ENCODE data around the gene ARSG. TPM values are rescaled to one million over a fixed set of nuclear protein-coding genes. Genes with fewer than 3 reads are reported as not detected.

The ARSG gene
- polyA plus RNA-seq, 1 experiment, result 1.9 TPM

DNA sequence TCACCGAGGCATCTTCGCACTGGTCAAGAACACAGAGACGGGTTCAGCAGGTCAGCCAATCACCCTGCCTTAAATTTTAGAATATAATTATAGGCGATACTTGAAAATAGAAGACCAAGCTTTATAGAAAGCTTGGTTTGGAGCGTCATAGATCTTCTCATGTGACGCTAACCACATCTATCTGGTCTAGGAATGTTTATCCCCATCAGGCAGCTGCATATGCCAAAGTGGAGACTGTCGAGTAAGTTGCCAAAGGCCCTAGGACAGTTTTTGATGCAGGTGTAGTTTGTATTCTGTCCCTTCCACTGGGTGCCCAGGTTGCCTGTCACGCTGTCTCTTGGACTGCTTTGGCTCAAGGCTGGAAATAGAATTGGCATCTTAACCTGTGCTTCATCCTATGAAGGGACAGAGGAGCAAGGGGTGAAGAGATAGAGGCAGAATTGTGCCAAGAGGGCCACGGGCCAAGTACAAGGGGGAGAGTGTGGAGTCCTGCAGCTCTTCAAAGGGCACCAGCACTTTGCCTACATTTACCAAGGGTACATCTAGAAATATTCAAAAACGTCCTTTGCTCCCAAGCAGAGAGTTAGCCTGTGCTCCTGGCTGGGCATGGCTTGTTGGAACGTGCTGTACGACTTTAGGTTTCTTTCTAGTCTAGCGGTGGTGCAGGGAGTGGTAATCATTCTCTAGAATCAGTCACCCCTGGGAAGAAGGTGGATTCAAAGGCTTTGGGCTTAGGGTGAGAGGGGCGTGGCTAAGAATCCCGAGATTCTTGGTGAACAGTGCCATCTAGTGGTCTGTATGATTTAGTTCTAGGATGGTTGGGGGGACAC, 171.3 kb downstream of the ARSG start:
- POLR2A ChIA-PET, result no interaction called here
- H3K9me3 ChIP-seq (ENCODE audit: control insufficient read depth, insufficient read depth, low read length), result no peaks in the 10 kb centered on the region
- no peak overlapping the region for H3K4me3 ChIP-seq (ENCODE audit: low read depth, low read length)
- no peak overlapping the region for H3K27ac ChIP-seq (ENCODE audit: low read depth, low read length)
- CTCF ChIA-PET, result interaction anchor here (0.5 to 4.5 kb wide), 14 partner anchors 9 to 785 kb away, joined by 3 to 19 read pairs (median 3); no protein-coding TSS in a partner anchor
- TF ChIP-seq CTCF (IDR thresholded peaks at IDR 0.05; ENCODE audit: low read depth, low read length), result peak; percentile 74
- peaks cover 17% of the 10 kb centered on the region for H3K27me3 ChIP-seq (ENCODE audit: control insufficient read depth, insufficient read depth, low read length)
- peak; percentile 65 for DNase-seq (ENCODE audit: low read depth, low spot score)

DNA sequence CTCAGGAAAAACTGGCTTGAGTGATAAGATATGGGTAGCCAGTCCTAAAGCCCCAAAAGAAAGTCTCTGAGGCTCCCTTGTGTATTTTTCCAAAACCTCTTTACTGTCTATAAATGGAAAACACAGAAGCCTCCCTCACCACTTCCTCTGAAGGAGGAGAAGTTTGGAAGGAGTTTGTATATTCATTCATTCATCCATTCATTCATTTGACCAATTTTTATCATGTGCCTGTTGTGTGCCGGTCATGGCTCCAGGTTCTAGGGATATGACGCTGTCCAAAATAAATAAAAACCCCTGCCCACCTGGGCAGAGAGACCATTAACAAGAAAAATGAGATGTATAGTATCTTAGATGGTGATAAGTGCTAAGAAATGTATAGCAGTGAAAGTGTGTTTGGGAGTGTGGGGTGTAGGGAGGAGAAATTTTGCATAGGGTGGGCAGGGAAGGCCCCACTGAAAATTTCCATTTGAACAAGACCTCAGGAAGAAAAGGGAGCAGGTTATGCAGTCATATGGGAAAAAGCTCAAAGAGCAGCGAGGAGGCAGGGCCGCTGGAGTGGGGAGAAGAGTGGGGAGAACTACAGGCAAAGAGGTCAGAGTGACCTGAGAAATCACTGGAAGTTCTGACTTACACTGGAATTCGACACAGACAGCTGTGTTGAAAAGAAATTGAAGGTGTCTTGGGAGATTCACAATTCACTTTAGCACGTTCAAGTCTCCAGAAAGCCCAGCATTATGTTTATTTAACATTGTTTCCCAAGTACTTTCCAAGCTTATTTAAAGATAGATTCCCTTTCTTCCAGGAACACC, 172.1 kb downstream of the ARSG start:
- DNase-seq (ENCODE audit: low read depth, low spot score), result no peak
- no peak for TF ChIP-seq CTCF (IDR thresholded peaks at IDR 0.05; ENCODE audit: low read depth, low read length)
- ChIA-PET CTCF (interaction anchor here (0.8 to 1.2 kb wide), 7 partner anchors 53 to 297 kb away, joined by 3 to 5 read pairs (median 4); no protein-coding TSS in a partner anchor), POLR2A (no interaction called here)
- no peak overlapping the region for H3K27ac ChIP-seq (ENCODE audit: low read depth, low read length)
- no peak overlapping the region for H3K4me3 ChIP-seq (ENCODE audit: low read depth, low read length)
- no peaks in the 10 kb centered on the region for H3K9me3 ChIP-seq (ENCODE audit: control insufficient read depth, insufficient read depth, low read length)
- H3K27me3 ChIP-seq (ENCODE audit: control insufficient read depth, insufficient read depth, low read length), result peaks cover 15% of the 10 kb centered on the region

- CTCF ChIA-PET, result interaction anchor here (1.0 to 1.9 kb wide), 4 partner anchors 28 to 296 kb away, joined by 3 to 7 read pairs (median 4); no protein-coding TSS in a partner anchor
- H3K27me3 ChIP-seq (ENCODE audit: control insufficient read depth, insufficient read depth, low read length), result peaks cover 3% of the 10 kb centered on the region
- H3K4me3 ChIP-seq (ENCODE audit: low read depth, low read length), result no peak overlapping the region
- DNase-seq (ENCODE audit: low read depth, low spot score), result no peak
- no peaks in the 10 kb centered on the region for H3K9me3 ChIP-seq (ENCODE audit: control insufficient read depth, insufficient read depth, low read length)
- TF ChIP-seq CTCF (IDR thresholded peaks at IDR 0.05; ENCODE audit: low read depth, low read length), result no peak
- POLR2A ChIA-PET, result no interaction called here
- no peak overlapping the region for H3K27ac ChIP-seq (ENCODE audit: low read depth, low read length)
These were observed 177.0 kb downstream of the ARSG start for GRCh38 chr17:68468334-68468733.

GRCh38 chr17:68468788-68469187, 177.5 kb downstream of the ARSG start:
- ChIA-PET CTCF (interaction anchor here (1.0 to 1.9 kb wide), 4 partner anchors 28 to 296 kb away, joined by 3 to 7 read pairs (median 4); no protein-coding TSS in a partner anchor), POLR2A (no interaction called here)
- no peak for DNase-seq (ENCODE audit: low read depth, low spot score)
- Histone ChIP-seq H3K27me3 (ENCODE audit: control insufficient read depth, insufficient read depth, low read length) (peaks cover 3% of the 10 kb centered on the region), H3K9me3 (ENCODE audit: control insufficient read depth, insufficient read depth, low read length) (no peaks in the 10 kb centered on the region), H3K27ac (ENCODE audit: low read depth, low read length) (no peak overlapping the region), H3K4me3 (ENCODE audit: low read depth, low read length) (no peak overlapping the region)
- no peak for TF ChIP-seq CTCF (IDR thresholded peaks at IDR 0.05; ENCODE audit: low read depth, low read length)

Small RNA genes within 50 kb of the gene (small RNA-seq; reads per million reads assigned to genes)
- gene MIR635 (ENCODE audit: insufficient read length, low read depth), result not detected

Other genes starting within 250 kb of the ARSG start
- 89.8 and 112 TPM in 2 replicates for gene AMZ2, start 43.5 kb upstream of the ARSG start, polyA plus RNA-seq (2011; rRNA removed)
- 1.2 TPM in 2 replicates for gene SLC16A6, start 368 bp upstream of the ARSG start, polyA plus RNA-seq (2011; rRNA removed)
- 121 and 125 TPM in 2 replicates for gene WIPI1, start 166.0 kb downstream of the ARSG start, polyA plus RNA-seq (2011; rRNA removed)
- gene PRKAR1A, start 220.9 kb downstream of the ARSG start, polyA plus RNA-seq (2011; rRNA removed), result 238 and 282 TPM in 2 replicates